ENCODE data around the gene DAAM2. TPM values are rescaled to one million over a fixed set of nuclear protein-coding genes. Genes with fewer than 3 reads are reported as not detected.

Gene DAAM2
- polyA plus RNA-seq, 1 donor, result 17.8 TPM

GRCh38 chr6:39924283-39924682 is 132.1 kb downstream of the DAAM2 start:
- Histone ChIP-seq H3K27ac (ENCODE audit: low read length) (peak overlapping the region; percentile 16), H3K36me3 (ENCODE audit: control insufficient read depth, insufficient read depth, low read length) (peaks cover 32% of the 10 kb centered on the region), H3K27me3 (ENCODE audit: control insufficient read depth, insufficient read depth, low read length) (no peaks in the 10 kb centered on the region), H3K4me3 (ENCODE audit: low read length) (no peak overlapping the region), H3K9me3 (ENCODE audit: control insufficient read depth, low read depth, low read length) (no peaks in the 10 kb centered on the region), H3K4me1 (ENCODE audit: control insufficient read depth, insufficient read depth, low read length) (peaks cover 22% of the 10 kb centered on the region)
- no CpG with 5 or more reads among the region's 6 CpGs for WGBS (ENCODE audit: insufficient coverage, low lambda C conversion rate)
- DNase-seq, result no peak

GRCh38 chr6:39925191-39925930 is 133.2 kb downstream of the DAAM2 start:
- H3K4me3 ChIP-seq (ENCODE audit: low read length), result no peak overlapping the region

DNA sequence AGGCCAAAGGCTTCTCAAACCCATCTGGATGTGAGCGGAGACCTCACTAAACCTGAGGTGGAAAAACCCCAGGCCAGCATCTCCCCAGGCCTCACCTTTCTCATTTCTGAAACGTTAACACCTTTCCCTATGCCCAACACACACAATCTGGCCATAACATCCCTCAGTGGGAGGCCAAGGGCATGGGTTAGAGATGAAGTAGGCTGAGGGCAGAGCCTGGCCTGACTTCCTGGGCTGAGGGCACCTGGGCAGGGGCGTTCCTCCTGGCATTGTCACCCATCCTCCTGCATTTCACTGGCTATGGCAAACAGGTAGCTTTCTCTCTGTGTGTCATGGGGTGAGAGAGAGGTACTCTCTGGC is 133.7 kb downstream of the DAAM2 start:
- H3K9me3 ChIP-seq (ENCODE audit: control insufficient read depth, low read depth, low read length), result no peaks in the 10 kb centered on the region
- H3K4me1 ChIP-seq (ENCODE audit: control insufficient read depth, insufficient read depth, low read length), result peaks cover 22% of the 10 kb centered on the region
- WGBS (ENCODE audit: insufficient coverage, low lambda C conversion rate), result no CpG with 5 or more reads among the region's 3 CpGs
- H3K27ac ChIP-seq (ENCODE audit: low read length), result no peak overlapping the region
- no peaks in the 10 kb centered on the region for H3K27me3 ChIP-seq (ENCODE audit: control insufficient read depth, insufficient read depth, low read length)
- DNase-seq, result no peak
- no peak overlapping the region for H3K4me3 ChIP-seq (ENCODE audit: low read length)
- H3K36me3 ChIP-seq (ENCODE audit: control insufficient read depth, insufficient read depth, low read length), result peaks cover 32% of the 10 kb centered on the region

More at GRCh38 chr6:39925191-39925930, 133.2 kb downstream of the DAAM2 start:
- 100% methylated on average over 1 of the region's 22 CpGs for whole genome bisulfite sequencing (ENCODE audit: insufficient coverage, low lambda C conversion rate)
- Histone ChIP-seq H3K4me1 (ENCODE audit: control insufficient read depth, insufficient read depth, low read length) (peaks cover 22% of the 10 kb centered on the region), H3K9me3 (ENCODE audit: control insufficient read depth, low read depth, low read length) (no peaks in the 10 kb centered on the region), H3K27ac (ENCODE audit: low read length) (no peak overlapping the region), H3K27me3 (ENCODE audit: control insufficient read depth, insufficient read depth, low read length) (no peaks in the 10 kb centered on the region), H3K36me3 (ENCODE audit: control insufficient read depth, insufficient read depth, low read length) (peaks cover 32% of the 10 kb centered on the region)
- no peak for DNase-seq

DNA sequence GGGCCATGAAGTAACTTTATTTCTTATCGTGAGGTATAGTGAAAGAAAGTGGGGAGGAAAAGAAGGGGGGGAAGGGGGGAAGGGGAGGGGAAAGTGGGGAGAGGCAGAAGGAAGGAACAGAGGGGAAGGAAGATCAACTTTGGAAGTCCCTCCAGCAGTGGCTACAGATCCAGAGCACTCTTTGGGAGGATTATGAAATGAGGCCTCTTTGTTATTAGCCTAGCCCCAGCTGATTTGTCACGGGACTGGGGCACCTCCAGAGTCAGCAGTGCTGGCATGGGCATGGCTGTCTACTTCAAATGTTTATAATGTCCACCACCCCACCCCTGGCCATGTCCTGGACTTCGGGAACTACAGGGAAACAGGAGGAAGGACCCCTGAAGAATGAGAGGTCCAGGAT is 134.5 kb downstream of the DAAM2 start:
- WGBS (ENCODE audit: insufficient coverage, low lambda C conversion rate), result no CpG with 5 or more reads among the region's 3 CpGs
- Histone ChIP-seq H3K27me3 (ENCODE audit: control insufficient read depth, insufficient read depth, low read length) (no peaks in the 10 kb centered on the region), H3K4me3 (ENCODE audit: low read length) (no peak overlapping the region), H3K36me3 (ENCODE audit: control insufficient read depth, insufficient read depth, low read length) (peaks cover 32% of the 10 kb centered on the region), H3K9me3 (ENCODE audit: control insufficient read depth, low read depth, low read length) (no peaks in the 10 kb centered on the region), H3K4me1 (ENCODE audit: control insufficient read depth, insufficient read depth, low read length) (peaks cover 22% of the 10 kb centered on the region), H3K27ac (ENCODE audit: low read length) (no peak overlapping the region)
- DNase-seq, result no peak

DNA sequence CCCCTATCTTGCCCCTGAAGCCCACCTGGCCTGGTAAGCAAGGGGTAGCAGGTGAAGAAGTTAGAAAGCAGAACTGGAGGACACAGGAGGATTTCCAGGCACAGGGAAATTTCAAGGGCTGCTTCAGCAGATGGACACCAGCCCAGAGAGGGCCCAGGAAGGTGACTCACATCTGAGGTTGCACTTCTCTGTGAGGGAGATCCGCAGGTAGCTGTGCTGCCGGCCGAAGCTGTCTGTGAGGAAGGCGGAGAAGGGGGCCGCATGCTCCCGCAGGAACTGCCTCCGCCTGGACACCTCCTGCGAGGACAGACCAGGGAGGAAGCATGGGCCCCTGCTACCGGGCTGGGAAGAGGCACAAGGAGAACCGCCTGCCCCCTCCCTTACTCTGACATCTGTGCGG is 135.0 kb downstream of the DAAM2 start:
- H3K4me1 ChIP-seq (ENCODE audit: control insufficient read depth, insufficient read depth, low read length), result peaks cover 26% of the 10 kb centered on the region

GRCh38 chr6:39929039-39929732 is 137.0 kb downstream of the DAAM2 start:
- Histone ChIP-seq H3K4me3 (ENCODE audit: low read length) (no peak overlapping the region), H3K27me3 (ENCODE audit: control insufficient read depth, insufficient read depth, low read length) (no peaks in the 10 kb centered on the region), H3K4me1 (ENCODE audit: control insufficient read depth, insufficient read depth, low read length) (peaks cover 18% of the 10 kb centered on the region), H3K9me3 (ENCODE audit: control insufficient read depth, low read depth, low read length) (no peaks in the 10 kb centered on the region), H3K27ac (ENCODE audit: low read length) (no peak overlapping the region), H3K36me3 (ENCODE audit: control insufficient read depth, insufficient read depth, low read length) (peaks cover 19% of the 10 kb centered on the region)
- no CpG with 5 or more reads among the region's 9 CpGs for WGBS (ENCODE audit: insufficient coverage, low lambda C conversion rate)
- DNase-seq, result no peak

More for the DNA sequence above, 135.0 kb downstream of the DAAM2 start:
- no peak overlapping the region for H3K4me3 ChIP-seq (ENCODE audit: low read length)
- no peaks in the 10 kb centered on the region for H3K9me3 ChIP-seq (ENCODE audit: control insufficient read depth, low read depth, low read length)
- DNase-seq, result no peak
- H3K27me3 ChIP-seq (ENCODE audit: control insufficient read depth, insufficient read depth, low read length), result no peaks in the 10 kb centered on the region
- no peak overlapping the region for H3K27ac ChIP-seq (ENCODE audit: low read length)
- WGBS (ENCODE audit: insufficient coverage, low lambda C conversion rate), result no CpG with 5 or more reads among the region's 11 CpGs
- peaks cover 29% of the 10 kb centered on the region for H3K36me3 ChIP-seq (ENCODE audit: control insufficient read depth, insufficient read depth, low read length)

DNA sequence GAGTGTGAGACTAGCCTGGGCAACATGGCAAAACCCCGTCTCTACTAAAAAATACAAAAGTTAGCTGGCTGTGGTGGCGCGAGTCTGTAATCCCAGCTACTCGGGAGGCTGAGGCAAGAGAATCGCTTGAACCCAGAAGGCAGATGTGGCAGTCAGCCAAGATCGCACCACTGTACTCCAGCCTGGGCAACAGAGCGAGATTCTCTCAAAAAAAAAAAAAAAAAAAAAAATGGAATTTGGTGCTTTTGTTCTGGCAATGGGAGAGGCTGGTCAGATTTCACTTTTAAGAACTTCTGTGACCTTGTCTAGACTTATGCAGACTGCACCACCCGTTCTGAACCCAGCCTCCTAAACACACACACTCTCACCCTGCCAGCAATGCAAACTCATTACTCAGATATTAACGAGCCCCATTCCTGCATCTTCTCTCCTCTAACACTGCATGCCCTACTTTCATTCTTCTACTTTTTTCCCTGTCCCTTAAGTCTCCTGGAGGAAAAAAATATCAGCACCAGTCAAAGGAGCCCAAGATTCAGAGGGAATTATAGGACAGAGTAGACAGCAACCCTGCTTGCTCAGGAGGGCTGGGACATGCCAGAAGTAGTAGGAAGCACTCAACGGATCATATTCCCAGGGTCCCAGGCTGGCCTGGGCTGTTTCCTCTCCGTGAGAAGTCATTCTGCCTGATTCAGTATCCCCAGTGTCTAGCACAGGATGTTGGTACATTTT is 137.7 kb downstream of the DAAM2 start:
- H3K4me1 ChIP-seq (ENCODE audit: control insufficient read depth, insufficient read depth, low read length), result peaks cover 13% of the 10 kb centered on the region
- DNase-seq, result no peak
- no peak overlapping the region for H3K27ac ChIP-seq (ENCODE audit: low read length)
- H3K27me3 ChIP-seq (ENCODE audit: control insufficient read depth, insufficient read depth, low read length), result no peaks in the 10 kb centered on the region
- no peaks in the 10 kb centered on the region for H3K9me3 ChIP-seq (ENCODE audit: control insufficient read depth, low read depth, low read length)
- no CpG with 5 or more reads among the region's 11 CpGs for WGBS (ENCODE audit: insufficient coverage, low lambda C conversion rate)
- no peak overlapping the region for H3K4me3 ChIP-seq (ENCODE audit: low read length)
- peaks cover 14% of the 10 kb centered on the region for H3K36me3 ChIP-seq (ENCODE audit: control insufficient read depth, insufficient read depth, low read length)

DNA sequence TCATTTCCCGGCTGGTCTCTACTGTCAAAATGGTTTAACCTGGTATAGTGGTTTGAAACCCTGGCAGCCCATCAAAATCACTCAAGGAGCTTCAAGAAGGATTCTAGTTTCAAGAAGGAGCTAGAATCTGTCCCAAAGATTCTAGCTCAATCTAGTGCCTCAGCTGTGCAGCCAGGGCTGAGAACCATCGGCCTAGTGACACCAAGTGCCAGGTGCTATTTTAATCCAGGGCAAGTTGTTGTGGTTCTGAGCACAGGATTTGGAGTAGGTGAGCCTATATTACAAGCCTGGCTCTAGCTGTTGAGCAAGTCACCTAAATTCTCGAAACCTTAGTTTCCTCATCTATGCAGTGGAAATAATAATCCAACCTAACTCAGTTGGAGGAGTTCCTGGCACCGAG is 138.4 kb downstream of the DAAM2 start:
- H3K4me3 ChIP-seq (ENCODE audit: low read length), result no peak overlapping the region
- H3K27ac ChIP-seq (ENCODE audit: low read length), result no peak overlapping the region
- no peak for DNase-seq
- no peaks in the 10 kb centered on the region for H3K27me3 ChIP-seq (ENCODE audit: control insufficient read depth, insufficient read depth, low read length)
- H3K4me1 ChIP-seq (ENCODE audit: control insufficient read depth, insufficient read depth, low read length), result peaks cover 9% of the 10 kb centered on the region
- peaks cover 7% of the 10 kb centered on the region for H3K36me3 ChIP-seq (ENCODE audit: control insufficient read depth, insufficient read depth, low read length)
- H3K9me3 ChIP-seq (ENCODE audit: control insufficient read depth, low read depth, low read length), result no peaks in the 10 kb centered on the region
- WGBS (ENCODE audit: insufficient coverage, low lambda C conversion rate), result 100% methylated on average over 1 of the region's 4 CpGs

- no peaks in the 10 kb centered on the region for H3K9me3 ChIP-seq (ENCODE audit: control insufficient read depth, low read depth, low read length)
These were observed 139.4 kb downstream of the DAAM2 start for GRCh38 chr6:39931607-39932006.

DNA sequence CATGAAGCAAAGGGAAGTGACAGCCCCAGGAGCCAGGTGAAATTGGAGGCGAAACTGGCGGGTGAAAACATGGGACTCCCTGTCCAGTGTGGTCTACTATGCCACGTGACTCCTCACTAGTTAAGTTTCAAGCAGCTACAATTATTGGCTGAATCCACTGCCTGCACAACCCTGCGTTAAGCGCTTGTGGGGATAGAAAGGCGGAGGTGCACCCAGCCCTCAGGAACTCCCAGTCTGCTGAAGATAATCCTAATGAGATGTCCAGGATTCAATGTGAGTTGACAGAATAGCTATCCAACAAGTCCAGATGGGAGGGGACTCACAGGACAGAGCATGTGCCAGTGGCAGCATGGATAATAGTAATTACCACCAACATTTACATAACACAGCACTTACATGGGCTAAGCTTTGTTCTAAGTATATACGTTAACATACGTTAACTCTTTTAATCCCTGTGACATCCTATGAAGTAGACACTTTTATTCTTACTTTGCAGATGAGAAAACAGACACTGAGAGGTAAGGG is 140.3 kb downstream of the DAAM2 start:
- no CpG with 5 or more reads among the region's 8 CpGs for WGBS (ENCODE audit: insufficient coverage, low lambda C conversion rate)
- H3K27me3 ChIP-seq (ENCODE audit: control insufficient read depth, insufficient read depth, low read length), result no peaks in the 10 kb centered on the region
- H3K9me3 ChIP-seq (ENCODE audit: control insufficient read depth, low read depth, low read length), result no peaks in the 10 kb centered on the region
- H3K36me3 ChIP-seq (ENCODE audit: control insufficient read depth, insufficient read depth, low read length), result no peaks in the 10 kb centered on the region
- no peak overlapping the region for H3K4me3 ChIP-seq (ENCODE audit: low read length)
- no peak overlapping the region for H3K27ac ChIP-seq (ENCODE audit: low read length)
- H3K4me1 ChIP-seq (ENCODE audit: control insufficient read depth, insufficient read depth, low read length), result peaks cover 9% of the 10 kb centered on the region
- no peak for DNase-seq

More at GRCh38 chr6:39931607-39932006, 139.4 kb downstream of the DAAM2 start:
- no peaks in the 10 kb centered on the region for H3K27me3 ChIP-seq (ENCODE audit: control insufficient read depth, insufficient read depth, low read length)
- WGBS (ENCODE audit: insufficient coverage, low lambda C conversion rate), result no CpG with 5 or more reads among the region's 1 CpG
- no peak overlapping the region for H3K27ac ChIP-seq (ENCODE audit: low read length)
- no peak overlapping the region for H3K4me3 ChIP-seq (ENCODE audit: low read length)
- no peaks in the 10 kb centered on the region for H3K36me3 ChIP-seq (ENCODE audit: control insufficient read depth, insufficient read depth, low read length)
- H3K4me1 ChIP-seq (ENCODE audit: control insufficient read depth, insufficient read depth, low read length), result peaks cover 9% of the 10 kb centered on the region
- no peak for DNase-seq

Measured in large intestine (tissue), 3 donors.